ENCODE results near the gene TFEB.
A peak's percentile ranks its signal among the peaks of the same experiment; 100 is the strongest.

The TFEB gene

GRCh38 chr6:41735427-41736185 is at the start of gene TFEB:
Gene TFEB, minus strand, starts transcription at chr6:41735608. Its CDS starts 44,395 bp downstream, at chr6:41691213.
- DNase-seq: peak; percentile 91
- in situ Hi-C loops (cut with MboI; ENCODE audit: low pct_unique_long_range_greater_than_20kb, low sequenced_read_pairs): no loop called here

DNA sequence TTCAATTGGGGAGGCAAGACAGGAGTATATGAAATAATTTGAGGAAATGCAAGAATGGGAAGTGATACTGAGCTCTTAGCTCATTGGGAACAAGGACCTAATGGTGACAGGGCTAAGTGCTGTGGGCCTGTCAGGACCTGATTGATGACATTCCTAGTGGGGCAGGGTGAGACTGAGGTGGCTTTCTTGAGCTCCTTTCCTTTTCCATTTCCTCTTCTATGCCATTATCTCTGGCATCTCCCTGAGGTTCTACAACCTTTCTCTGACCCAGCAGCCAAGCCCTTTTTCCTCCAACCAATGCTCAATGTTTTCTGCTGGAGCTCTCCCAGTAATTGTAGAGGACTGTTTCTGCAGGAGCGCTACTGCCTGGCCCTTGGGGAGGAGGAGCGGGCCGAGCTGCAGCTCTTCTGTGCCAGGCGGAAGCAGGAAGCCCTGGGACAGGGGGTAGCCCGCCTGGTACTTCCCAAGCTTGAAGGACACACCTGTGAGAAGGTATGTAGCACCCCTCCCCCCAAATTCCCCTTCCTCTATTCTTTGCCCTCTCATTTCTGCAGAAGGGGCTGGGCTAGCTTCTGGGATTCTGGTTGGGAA is 49.3 kb upstream of the TFEB start:
- peak; percentile 49 for DNase-seq
- in situ Hi-C loops (cut with MboI; ENCODE audit: low pct_unique_long_range_greater_than_20kb, low sequenced_read_pairs): loop anchor here (10.0 kb wide), 1 partner anchor 260 kb away; no protein-coding TSS in a partner anchor

DNA sequence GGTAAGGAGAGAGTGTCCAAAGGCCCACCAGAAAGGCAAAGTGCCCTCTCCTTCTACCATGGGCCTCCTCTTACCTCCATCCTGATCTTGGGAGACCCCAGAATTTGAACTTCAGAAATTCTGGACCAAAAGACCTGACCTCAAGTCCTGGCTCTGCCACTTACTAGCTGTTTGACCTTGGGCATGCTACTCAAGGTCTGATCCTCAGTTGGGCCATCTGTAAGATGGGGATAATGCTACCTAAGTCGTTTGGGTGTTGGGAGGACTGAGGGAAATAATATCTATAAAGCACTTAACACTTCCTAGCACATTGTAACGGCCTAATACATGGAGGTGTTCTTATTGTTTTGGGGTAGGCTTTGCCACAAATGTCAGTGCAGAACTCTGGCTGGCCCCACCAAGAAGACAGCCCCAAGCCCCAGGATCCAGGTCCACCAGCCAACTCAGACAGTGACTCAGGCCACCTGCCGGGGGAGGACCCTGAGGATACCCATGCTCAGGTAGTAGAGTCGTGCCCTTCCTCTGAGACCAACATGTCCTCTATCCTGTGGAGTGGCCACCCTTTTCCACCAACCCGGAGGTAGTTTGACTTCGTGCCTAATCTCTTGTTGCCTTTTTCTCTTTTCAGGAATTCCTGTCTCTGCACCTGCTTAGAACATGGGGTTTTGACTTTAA is 47.8 kb upstream of the TFEB start:
- DNase-seq: no peak
- in situ Hi-C loops (cut with MboI; ENCODE audit: low pct_unique_long_range_greater_than_20kb, low sequenced_read_pairs): loop anchor here (10.0 kb wide), 1 partner anchor 262 kb away; no protein-coding TSS in a partner anchor

DNA sequence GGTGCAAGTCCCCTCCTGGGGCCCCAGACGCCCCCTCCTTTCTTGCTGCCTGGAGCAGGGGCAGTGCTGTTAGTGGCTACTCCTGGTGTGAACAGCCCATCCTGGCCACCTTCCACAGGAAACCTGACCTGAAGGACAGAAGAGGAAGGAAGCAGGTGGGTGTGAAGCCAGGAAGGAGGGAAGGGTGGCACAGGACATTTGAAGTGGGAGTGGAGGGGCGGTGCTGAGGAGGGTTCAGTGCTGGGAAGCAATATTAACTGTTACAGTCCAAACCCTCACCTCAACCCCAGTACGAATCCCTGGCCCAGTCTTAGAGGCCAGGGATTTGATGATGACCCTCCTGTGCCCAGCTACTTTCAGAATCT is 45.9 kb upstream of the TFEB start:
- peak; percentile 46 for DNase-seq
- in situ Hi-C loops (cut with MboI; ENCODE audit: low pct_unique_long_range_greater_than_20kb, low sequenced_read_pairs): loop anchor here (10.0 kb wide), 1 partner anchor 263 kb away; no protein-coding TSS in a partner anchor

DNA sequence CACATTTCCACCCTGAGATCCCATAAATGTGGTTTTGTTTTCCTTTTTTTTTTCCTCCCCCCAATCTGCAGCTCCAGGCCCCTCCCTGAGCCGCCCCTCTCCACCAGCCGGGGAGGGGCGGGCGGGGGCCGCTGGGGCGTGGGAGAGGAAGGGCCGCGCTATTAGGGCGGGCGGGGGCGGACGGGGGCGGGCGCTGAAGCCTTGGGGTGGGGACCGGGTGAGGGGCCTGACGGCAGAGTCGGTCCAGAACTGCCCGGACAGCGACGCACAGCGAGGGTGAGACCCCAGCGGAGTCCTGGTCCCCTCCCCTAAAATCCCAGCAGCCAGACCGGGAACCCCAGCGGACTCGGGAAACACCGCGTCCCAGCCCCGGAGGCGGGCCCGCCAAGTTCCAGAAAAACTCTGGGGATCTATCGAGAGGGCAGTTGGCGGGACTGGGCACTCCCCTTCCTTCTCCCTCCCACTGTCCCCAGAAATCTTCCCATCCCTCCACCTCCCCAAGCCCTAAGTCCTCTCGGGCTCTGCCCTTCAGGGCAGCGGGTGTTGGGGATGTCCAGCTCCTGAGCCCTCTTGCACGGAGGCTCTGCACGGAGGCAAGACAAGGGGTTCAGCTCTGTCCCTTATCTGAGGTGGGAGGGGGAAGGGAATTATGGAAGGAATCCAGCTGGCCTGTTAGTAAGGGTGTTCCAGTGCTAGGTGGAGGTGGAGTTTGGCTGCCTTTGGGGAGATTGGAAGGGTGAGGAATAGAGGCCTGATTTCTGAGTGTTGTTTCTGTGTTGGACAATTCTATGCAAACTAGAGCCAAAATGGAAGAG is 45.4 kb upstream of the TFEB start, which contains the start of gene PRICKLE4:
Gene PRICKLE4, plus strand, starts transcription at position 232 of the 815 bp plus-strand sequence. CDS start 2,692 bp downstream, outside the sequence.
- in situ Hi-C loops (cut with MboI; ENCODE audit: low pct_unique_long_range_greater_than_20kb, low sequenced_read_pairs): loop anchor here (10.0 kb wide), 1 partner anchor 264 kb away; no protein-coding TSS in a partner anchor
- DNase-seq: no peak

DNA sequence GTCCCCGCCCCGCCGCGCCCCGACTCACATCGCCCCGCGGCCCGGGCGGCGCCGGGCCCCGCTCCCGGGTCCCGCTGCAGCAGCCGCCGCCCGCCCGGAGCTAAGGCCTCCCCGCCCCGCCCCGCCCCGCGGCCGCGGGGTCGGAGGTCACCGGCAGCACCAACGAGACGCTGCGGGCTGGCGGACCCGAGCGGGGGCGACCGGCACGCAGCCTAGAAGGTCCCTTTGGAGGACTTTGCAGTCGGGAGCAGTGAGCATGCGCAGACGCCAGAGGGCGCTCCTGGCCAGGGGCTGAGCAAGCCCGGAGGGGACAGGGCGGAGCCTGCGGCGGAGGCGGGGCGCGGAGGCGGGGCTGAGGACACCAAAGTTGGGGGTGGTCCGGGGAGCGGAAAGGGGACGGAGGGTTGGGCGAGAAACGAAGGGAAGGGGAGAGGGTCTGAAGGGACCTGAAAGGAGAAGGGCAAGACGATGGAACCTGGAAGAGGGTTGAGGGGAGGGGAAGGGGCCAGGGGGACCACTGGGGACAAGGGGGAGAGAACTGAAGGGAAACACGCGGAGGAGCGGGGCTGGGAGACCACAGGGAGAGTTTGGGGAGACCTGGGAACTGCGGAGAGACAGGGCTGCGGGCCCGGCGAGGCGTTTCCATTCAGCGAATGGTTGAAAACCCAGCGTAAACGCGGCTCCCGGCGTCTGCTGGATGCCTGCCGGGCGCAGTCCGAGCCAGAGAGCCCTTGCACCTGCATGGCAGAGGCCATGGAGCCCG is 44.6 kb upstream of the TFEB start, which contains the start of gene FRS3:
Gene FRS3, minus strand, starts transcription at position 113 of the 763 bp plus-strand sequence. CDS start 2,913 bp downstream, outside the sequence.
- in situ Hi-C loops (cut with MboI; ENCODE audit: low pct_unique_long_range_greater_than_20kb, low sequenced_read_pairs): loop anchor here (10.0 kb wide), 1 partner anchor 265 kb away; no protein-coding TSS in a partner anchor

GRCh38 chr6:41779336-41779735 is 43.9 kb upstream of the TFEB start:
- DNase-seq: no peak
- in situ Hi-C loops (cut with MboI; ENCODE audit: low pct_unique_long_range_greater_than_20kb, low sequenced_read_pairs): no loop called here

More for the DNA sequence above, 44.6 kb upstream of the TFEB start, which contains the start of gene FRS3:
- DNase-seq: peak; percentile 96

GRCh38 chr6:41778895-41779294 is 43.5 kb upstream of the TFEB start:
- in situ Hi-C loops (cut with MboI; ENCODE audit: low pct_unique_long_range_greater_than_20kb, low sequenced_read_pairs): no loop called here
- DNase-seq: no peak

DNA sequence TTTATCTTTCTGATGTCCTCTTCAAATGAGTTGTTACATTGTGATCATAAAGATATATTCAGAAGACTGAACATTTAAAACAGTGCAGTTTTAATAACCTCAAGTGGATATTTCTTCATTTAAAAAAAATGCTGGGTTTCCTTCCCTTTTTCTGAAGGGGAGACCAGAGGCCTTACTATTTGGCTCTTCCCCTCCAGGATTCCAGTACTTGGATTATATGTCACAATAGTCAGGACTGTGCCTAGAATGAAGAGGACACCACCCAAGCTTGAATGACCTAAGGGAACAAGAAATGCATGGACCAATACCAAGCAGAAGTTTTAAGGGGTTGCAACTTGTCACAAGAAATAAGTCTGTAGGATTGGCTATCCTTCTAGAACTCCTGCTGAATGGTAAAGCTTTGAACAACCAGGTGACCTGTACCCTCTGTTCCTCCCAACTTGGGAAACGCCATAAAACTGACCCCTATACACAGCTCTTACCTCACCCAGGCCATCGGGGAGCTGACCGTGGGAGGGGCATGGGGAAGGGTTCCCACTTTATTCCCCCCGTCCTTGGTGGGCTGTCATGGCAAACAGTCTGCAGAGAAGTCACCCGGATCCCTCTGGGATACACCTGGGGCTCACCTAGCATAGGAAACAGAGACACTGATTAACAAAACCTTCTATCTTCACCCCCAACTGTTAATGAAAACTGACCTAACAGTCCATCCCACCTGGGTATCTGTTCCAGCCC is 42.3 kb upstream of the TFEB start:
- in situ Hi-C loops (cut with MboI; ENCODE audit: low pct_unique_long_range_greater_than_20kb, low sequenced_read_pairs): no loop called here
- peak; percentile 25 for DNase-seq

DNA sequence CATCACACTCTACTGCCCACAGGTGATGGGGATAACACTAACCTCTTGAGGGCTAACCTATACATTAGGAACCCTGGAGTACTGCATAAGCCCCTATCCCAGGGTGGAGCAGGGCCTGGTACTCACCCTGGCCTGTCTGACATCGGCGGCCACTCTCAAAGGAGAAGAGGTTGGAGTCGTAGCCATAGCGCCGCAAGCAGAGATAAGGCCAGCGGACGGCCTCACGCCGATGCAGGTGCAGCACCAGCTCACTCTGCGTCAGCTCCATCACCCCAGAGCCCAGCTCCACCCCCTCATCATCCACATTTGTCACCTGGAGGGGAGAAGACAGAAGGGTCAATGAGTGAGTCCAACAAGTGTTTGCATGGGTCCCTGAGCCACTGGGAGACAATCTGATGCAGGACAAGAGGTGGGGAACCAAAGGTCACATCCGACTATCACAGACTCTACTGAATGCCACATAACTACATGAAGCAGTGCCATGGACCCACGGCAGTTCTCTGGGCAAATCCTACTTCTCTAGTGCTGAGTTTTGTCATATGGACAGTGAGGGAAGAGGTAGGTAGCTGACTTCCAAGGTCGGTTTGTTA is 40.0 kb upstream of the TFEB start:
- in situ Hi-C loops (cut with MboI; ENCODE audit: low pct_unique_long_range_greater_than_20kb, low sequenced_read_pairs): no loop called here
- DNase-seq: no peak

- in situ Hi-C loops (cut with MboI; ENCODE audit: low pct_unique_long_range_greater_than_20kb, low sequenced_read_pairs): no loop called here
- no peak for DNase-seq
These were observed 39.4 kb upstream of the TFEB start for GRCh38 chr6:41774841-41775240.

DNA sequence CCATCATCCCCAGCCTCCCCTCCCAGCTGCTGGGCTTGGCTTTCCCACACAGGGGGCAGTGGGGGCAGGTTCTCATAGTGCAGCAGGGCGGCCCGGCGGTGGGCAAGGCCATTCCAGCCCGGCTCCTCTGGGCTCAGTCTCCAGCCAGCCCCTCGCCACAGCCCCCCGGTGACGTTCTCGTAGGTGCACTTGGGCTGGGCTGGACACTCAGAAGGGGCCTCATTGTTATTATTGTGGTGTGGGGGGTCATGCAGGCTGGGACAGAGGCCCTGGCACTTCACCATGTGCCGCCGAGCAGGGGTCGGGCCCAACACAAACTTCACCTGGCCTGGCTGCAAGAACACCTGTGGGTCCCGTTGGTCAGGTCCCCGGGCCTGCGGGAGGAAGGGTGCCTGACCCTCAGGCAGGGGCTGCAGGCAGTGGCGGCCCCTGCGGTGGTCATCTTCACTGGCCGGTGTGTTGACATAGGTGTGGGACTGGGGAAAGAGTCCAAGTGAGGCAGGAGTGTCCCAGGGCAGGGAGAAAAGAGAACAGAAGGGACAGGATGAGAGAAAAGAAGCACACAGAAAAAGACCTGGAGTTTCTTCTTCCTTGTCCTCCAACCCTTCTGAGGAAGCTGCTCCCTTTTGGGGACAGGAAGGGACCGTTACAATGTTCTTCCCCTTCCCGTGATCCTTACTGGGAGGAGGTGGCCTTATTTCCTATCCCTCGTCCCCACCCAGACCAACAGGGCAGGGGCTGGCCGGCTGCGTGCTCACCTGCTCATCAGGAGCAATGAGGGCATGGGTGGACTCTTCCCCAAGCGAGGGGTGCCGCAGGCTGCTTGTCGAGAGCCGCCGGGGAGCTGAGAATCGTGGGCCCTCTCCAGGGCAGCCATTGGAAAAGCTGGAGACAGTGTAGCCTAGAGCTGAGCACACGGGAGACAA is 35.9 kb upstream of the TFEB start:
- in situ Hi-C loops (cut with MboI; ENCODE audit: low pct_unique_long_range_greater_than_20kb, low sequenced_read_pairs): no loop called here
- no peak for DNase-seq

DNA sequence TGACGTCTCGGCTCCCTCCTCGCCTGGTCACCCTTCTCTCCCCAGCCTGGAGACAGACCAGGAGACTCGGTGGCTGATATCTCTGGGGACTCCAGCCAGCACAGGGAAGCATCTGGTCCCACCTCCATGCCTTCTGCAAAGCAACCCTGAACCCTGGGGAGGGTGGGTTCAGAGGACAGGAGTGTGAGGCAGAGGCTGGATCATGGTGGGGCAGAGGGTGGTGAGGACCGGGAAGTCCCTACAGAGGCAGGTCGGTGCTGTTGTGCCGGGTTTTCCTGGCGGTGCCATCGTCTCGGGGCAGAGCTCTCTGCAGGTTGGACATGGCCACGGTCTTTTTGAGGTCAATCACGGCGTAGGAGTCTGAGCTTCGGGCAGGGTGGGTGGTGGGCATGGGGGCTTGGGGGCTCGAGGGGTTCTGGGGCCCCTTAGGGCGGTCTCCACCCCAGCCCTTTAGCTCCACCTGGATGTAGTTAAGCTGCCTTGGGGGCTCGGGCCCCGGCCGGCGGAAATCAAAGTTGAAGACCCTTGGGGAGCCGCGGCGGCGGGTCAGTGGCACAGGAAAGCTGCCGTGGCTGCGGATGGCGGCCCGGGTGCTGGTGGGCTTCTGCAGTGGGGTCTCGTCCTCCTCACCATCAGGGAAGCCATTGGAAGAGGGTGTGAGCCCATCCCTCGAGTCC is 35.1 kb upstream of the TFEB start:
- in situ Hi-C loops (cut with MboI; ENCODE audit: low pct_unique_long_range_greater_than_20kb, low sequenced_read_pairs): no loop called here
- DNase-seq: no peak

DNA sequence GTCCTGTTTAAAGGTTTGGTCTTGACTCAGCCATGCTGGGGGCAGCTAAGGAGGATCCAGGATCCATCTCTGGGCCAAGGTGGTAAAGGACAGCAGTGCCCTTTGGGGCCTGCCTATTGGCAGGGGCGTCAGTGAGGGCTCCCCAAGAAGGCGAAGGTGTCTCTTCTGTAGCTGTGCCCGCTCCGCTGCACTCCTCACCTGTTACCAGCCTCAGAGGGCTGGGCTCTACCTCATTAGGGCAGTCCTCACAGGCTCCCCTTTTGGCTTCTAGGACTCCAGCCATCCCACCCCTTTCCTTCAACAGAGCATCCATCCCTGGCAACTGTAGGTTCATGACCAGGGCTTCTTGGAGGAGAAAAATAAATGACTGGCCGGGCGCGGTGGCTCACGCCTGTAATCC is 34.0 kb upstream of the TFEB start:
- in situ Hi-C loops (cut with MboI; ENCODE audit: low pct_unique_long_range_greater_than_20kb, low sequenced_read_pairs): no loop called here

GRCh38 chr6:41768545-41769308 is 33.3 kb upstream of the TFEB start:
- in situ Hi-C loops (cut with MboI; ENCODE audit: low pct_unique_long_range_greater_than_20kb, low sequenced_read_pairs): no loop called here
- peak; percentile 62 for DNase-seq

More for the DNA sequence above, 34.0 kb upstream of the TFEB start:
- no peak for DNase-seq
